ENCODE measurements around the gene THSD4. TPM values are rescaled to one million over a fixed set of nuclear protein-coding genes. Genes with fewer than 3 reads are reported as not detected.
"Not testable (repeated sequence)": the region's sequence is repeated elsewhere in the genome, so short reads cannot be mapped to it uniquely, and the experiment has no call there.

Gene THSD4
- total RNA-seq, 2 experiments from 2014 or later = not detected

DNA sequence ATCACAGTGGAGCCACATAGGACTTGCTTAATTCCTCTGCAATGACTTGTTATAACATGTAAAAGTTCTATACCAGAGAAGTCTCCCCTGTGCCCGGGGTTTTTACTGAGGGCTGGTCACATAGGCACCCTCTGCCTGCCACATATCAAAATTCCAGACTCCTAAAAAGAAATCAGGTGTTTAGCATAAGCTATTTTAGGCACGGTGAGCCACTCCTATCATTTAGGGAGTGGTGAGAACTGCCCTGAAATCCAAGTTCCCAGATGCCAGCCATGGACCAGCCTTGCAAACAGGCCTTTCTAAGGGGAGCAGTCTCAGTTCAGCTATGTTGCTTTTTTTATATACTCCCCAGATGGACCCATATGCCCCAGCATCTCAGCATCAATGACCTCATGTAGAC lies 130.3 kb downstream of the THSD4 start:
- CTCF ChIA-PET = no interaction called here
- POLR2A ChIA-PET = no interaction called here

DNA sequence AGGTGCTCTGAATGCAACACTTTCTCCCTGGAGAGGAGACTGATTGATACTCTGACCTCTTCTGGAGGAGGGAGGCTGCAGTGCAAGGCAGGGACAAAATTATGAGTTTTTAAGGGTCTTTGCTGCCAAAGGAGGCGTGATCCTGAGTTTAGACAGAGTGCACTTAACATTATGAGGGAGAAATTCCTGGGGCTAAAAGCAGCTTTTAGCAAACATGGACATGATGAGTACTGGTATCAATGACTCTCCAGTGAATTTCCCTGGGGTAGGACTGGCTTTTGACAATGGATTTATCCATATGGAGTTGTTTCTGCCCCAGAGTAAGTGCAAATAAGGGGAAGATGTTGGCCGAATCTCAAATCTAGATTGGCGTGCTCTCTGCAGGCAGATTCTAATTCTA lies 133.1 kb downstream of the THSD4 start:
- CTCF ChIA-PET = no interaction called here
- POLR2A ChIA-PET = no interaction called here

DNA sequence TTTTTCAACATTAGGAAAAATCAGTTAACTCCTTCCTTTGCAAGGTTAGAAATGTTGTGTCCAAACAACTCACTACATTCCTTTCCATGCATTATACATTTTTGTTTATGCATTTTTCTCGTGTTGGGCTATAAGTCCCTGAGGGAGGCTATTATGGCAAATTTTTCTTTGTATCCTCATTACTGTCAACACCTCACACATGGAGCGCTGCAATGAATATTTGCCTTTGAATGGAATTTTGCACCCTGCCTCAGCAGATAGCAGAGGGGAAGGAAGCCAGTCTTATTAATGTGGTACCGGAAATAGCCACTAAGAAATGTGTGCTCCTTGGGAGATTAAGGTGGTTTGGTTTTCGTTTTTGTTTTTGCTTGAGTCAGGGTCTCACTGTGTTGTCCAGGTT lies 134.7 kb downstream of the THSD4 start:
- POLR2A ChIA-PET = no interaction called here
- CTCF ChIA-PET = no interaction called here

DNA sequence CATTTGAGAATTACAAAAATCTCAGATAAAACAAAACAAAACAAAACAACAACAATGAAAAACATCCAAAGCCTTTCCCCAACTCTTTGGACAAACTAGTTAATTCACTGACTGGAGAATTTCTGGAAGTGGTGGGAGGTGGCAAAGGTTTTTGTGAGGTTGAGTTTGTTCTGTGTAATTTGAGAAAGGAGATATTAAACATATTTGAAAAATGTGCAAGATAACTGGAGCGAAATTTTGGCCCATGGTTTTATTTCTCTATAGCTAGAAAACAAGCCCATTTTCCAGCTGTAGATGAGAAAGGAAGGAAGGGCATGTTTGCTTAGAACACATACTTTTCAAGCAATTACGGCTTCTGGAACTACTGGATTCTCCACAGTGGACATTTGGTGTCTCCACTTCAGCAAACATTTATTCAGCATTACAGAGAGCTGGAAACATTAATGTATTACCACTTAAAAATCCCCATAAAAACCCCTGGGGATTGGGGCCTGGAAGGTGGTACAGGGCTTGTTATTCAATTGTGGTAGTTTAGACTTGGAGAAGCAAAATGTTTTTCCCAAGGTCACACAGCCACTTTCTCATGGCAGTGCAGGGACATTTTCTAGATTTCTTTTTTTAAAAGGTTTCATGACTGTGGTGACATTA lies 135.8 kb downstream of the THSD4 start:
- CTCF ChIA-PET = no interaction called here
- POLR2A ChIA-PET = no interaction called here

DNA sequence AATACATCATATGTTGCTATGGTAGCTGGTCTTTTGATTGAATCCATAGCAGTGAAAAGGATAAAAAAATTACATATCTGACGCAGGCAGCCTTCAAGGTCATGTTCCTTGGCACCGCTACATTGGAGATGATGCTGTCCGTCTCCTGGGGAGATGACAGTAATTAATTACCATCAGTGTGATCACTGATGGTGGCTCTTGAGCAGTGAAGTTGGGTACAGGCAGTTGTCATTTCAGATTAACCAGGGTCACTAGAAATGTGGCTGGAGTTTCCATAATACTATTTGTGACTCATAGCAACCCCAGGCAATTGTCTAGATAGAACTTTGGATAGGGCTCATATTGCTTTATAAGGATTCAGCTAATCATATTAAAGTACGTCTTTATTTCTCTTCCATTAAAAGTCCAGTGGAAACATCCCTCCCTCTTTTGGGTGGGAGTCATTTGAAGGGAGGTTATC lies 136.3 kb downstream of the THSD4 start:
- CTCF ChIA-PET = no interaction called here
- POLR2A ChIA-PET = no interaction called here

DNA sequence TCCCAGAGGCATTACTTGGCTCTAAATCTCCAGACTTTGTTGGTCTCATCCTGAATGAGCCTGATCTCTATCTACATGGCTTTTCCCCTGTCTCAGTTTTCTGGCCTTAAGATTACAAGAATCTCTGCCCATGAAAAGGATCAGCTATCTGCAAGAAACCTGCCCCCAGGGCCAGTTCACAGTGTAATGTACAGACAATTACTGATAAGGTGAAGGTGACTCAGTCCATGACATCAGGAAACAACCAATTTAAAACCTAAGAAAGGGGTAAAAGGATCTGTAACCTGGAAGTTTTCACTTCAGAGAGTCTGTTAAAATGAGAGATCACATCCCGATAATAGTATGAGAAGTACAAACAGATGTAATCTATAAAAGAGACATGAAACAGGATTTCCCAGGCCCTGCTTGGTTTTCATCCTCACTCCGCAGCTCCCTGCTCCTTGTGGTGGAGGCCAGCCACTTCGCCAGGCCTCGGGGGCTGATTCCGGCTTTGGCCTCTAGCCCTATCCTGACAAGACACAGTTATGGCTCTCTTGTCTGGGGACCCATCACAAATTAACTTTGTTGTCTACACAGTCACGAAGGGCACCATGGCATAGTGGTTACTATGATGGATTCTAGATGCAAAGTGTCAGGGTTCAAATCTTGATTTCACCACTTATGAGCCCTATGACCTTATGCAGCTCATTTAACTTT lies 136.9 kb downstream of the THSD4 start:
- CTCF ChIA-PET = no interaction called here
- POLR2A ChIA-PET = no interaction called here

DNA sequence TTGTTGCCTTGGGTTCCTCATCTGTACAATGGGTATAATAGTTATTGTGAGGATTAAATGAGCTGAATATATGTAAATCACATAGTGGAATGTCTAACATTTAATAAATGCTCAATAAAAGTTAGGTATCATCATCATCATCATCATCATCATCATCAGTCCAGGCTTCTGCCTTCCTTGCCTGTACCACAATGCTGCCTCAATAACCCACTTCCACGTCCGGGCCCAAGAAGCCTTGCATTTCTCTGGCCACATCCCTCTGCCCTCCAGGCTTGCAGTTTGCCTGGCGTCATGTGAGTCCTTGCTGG lies 137.4 kb downstream of the THSD4 start:
- ChIA-PET CTCF (no interaction called here), POLR2A (no interaction called here)

DNA sequence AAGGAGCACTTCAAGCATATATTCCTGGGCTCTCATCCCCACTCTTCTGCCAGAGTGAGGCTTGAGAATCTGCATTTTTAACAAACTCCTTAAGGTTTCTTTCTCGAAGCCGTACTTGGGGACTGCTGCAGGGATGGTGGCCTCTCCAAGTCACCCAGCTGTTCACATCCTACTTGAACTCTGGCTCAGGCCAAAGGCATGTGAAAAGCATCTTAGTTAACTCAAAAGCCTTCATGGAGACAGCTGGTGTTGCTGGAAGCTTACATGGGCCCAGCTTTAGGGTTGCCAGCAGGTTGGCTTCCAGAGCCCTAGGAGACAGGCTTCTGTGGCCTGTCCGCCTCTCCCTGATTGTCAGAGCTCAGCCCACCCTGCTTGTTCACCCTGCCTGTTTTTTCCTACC lies 139.2 kb downstream of the THSD4 start:
- ChIA-PET CTCF (no interaction called here), POLR2A (no interaction called here)

DNA sequence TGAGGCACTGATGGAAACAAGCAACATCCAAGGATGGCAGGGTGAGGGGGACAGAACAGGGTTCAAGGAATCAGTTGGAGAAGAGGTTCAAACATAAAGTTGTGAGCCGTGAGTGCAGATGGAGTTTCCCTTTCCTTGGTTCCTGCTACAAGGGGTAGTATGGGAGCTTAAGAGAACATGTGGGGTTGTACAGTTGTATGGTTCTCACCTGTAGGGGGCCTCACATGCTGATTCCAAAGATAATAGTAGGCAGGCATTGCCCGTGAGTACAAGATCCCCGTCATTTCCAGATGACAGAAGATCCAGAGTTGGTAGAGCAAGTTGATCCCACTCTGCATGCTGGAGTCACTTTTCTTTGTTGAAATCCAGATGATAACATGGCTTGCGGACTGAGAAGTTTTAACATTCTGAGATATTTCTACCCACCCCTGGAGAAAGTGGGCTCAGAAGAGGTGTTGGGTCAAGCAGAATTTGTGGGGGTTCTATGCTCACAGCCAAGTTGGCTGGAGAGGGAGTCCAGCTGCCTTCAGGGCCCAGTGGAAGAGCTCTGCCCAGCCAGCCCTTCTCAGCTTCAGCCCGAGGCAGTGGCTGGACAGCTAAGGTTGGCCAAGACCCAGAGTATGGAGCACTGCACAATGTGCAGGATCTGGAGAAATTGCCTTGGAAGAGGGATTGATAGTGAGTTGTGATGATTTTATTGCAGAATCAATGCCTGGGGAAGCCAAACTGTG lies 141.8 kb downstream of the THSD4 start:
- CTCF ChIA-PET = no interaction called here
- POLR2A ChIA-PET = no interaction called here

DNA sequence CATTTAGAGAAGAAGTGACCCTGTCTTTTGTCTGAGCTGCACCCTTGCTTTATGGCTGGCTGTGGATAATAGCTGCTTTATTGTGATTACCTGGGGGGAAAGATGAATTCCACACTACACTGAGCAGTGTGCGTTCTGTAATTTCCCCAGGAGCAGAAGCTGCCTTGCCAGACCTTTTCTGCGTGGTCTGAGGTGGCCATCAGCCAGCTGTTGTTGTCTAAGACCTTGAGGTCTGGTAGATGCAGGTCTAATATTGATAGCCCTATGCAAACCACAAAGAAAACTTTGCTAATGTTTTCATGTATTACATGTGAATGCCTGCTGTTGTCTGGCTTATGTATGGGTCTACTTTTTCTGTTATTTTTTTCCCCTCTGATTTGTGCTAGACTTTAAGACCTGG lies 144.6 kb downstream of the THSD4 start:
- CTCF ChIA-PET = no interaction called here

DNA sequence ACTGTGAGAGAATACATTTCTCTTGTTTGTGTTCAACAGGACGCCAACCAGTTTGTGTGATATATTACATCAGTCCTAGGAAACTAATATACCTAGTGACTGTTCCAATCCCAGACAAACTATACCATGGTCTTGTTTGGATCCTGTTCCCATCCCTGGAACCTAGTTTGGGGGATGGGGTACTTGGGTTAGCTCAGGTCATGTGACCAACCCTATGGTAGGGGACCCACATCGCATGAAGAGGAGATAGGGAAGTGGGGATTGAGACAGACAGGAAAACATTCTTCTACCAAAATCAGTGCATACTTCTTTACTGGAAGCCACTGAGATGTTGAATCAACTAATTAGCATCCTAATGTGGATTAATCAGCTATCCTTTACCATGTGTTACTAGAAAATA lies 146.1 kb downstream of the THSD4 start:
- ChIA-PET POLR2A (no interaction called here), CTCF (no interaction called here)

More for the DNA sequence above, 144.6 kb downstream of the THSD4 start:
- POLR2A ChIA-PET = no interaction called here

DNA sequence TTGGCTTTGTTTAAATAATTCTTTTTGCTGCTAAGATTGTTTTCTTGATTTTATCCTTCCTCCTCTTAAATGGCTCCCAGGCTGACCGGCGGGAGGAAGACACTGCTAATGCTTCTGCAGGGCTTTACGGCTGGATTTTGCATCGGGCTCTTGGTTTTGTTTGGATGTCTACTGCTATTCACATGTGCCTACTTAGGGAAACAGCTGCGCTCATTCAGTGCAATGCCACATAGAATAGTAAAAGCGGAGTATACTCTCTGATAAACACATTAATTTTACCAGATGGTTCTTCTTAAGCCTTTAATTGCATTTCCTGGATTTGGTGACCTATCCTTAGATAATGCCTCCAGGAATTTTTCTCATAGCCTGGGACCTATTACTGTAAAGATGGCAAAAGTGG lies 146.6 kb downstream of the THSD4 start:
- ChIA-PET POLR2A (no interaction called here), CTCF (no interaction called here)

DNA sequence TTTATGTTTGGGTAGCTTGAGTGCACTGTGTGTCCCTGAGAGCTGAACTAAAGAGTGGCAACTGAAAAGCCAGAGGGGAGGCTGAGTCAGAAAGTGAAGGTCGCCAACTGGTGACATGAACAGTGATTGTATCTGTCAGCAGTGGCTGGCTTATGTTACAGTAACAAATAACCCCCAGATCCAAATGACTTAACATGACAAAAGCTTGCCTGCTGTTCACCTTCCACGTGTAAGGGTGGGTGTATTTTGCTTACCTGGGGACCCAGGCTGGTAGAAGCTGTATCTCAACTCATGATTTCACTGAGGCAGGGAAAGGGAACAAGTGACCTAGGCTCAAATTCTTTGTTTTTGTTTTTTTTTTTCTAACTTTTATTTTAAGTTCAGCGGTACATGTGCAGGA lies 147.3 kb downstream of the THSD4 start:
- ChIA-PET POLR2A (no interaction called here), CTCF (no interaction called here)

DNA sequence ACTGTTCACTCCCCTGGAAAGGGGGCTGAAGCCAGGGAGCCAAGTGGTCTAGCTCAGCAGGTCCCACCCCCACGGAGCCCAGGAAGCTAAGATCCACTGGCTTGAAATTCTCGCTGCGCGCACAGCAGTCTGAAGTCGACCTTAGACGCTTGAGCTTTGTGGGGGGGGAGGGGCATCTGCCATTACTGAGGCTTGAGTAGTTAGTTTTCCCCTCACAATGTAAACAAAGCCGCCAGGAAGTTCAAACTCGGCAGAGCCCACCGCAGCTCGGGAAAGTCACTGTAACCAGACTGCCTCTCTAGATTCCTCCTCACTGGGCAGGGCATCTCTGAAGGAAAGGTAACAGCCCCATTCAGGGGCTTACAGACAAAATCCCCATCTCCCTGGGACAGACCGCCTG lies 150.3 kb downstream of the THSD4 start:
- POLR2A ChIA-PET, CTCF ChIA-PET: not testable (repeated sequence)

DNA sequence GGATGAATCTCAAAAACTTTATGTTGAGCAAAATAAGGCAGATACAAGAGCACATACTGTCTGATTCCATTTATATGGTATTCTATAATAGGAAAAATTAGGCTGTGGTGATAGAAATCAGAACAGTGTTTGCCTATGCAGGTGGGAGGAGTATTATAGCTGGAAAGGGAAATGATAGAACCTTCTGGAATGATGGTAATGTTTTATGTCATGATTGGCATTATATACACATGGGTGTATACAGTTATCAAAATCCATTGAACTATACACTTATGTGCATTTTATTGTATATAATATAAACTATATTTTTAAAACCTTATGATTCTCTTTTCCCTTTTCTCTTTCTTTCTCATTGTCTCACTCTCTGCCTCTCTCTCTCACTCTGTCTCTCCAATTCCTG lies 156.1 kb downstream of the THSD4 start:
- CTCF ChIA-PET = no interaction called here

DNA sequence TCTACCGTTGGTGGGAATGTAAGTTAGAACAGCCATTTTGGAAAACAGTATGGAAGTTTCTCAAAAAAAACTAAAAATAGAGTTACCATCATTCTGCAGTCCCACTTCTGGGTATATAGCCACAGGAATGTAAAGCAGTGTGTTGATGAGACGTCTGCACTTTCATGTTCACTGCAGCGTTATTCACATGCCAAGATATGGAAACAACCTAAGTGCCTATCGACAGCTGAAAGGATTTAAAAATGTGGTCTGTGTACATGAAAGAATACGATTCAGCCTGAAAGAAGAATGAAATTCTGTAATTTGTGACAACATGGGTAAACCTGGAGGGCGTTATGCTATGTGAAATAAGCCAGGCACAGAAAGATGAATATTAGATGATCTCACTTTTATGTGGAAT lies 157.7 kb downstream of the THSD4 start:
- ChIA-PET CTCF (no interaction called here), POLR2A (no interaction called here)

More for the DNA sequence above, 156.1 kb downstream of the THSD4 start:
- POLR2A ChIA-PET = no interaction called here

DNA sequence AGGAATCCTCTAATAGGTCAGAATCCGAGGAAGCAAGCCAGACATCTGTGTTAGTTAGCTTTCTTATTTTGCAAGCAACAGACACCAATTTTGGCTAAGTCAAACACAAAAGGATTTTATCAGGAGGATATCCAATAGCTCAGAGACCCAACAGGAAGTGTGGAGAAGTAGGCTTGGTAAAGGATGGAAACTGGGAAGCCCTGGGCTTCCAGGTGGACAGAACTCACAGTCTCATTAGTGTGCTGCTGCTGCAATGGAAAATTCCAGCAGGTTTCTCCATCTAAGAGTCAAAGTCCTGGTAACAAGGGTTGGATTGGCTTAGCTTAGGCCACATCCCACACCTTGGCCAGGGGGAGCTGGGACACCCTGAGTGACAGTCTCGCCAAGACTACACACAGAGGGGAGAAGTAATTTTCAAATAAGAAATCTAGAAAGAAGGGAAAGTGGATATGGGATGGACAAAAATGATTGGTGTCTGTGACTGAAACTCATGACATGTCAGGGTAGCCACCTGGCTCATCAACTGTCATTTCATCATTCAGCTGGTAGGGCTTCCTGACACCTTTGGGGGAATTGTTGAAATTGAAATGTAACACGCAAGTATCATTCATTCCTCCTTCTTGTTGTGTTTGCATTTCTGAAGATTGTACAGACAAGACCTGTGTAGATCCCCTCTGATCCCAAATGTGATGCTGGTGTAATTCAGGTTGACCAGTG lies 158.6 kb downstream of the THSD4 start:
- CTCF ChIA-PET = no interaction called here
- POLR2A ChIA-PET = no interaction called here

DNA sequence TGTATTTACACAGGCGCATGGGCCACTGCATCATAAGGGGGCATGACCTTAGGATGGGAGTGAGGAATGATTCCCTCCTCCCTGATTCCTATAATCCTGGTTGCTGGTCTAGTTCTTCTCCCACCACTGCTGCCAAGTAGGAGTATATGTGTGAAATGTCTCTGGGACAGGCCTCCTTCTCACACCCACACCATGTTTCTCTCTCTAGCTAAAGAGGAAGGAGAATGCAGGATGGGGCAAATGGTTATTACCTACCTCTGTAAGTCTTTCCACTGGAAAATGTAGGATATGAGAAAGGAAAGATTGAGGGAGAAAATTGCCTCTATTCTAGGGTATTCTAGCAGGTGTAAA lies 159.2 kb downstream of the THSD4 start:
- POLR2A ChIA-PET = no interaction called here
- CTCF ChIA-PET = no interaction called here

DNA sequence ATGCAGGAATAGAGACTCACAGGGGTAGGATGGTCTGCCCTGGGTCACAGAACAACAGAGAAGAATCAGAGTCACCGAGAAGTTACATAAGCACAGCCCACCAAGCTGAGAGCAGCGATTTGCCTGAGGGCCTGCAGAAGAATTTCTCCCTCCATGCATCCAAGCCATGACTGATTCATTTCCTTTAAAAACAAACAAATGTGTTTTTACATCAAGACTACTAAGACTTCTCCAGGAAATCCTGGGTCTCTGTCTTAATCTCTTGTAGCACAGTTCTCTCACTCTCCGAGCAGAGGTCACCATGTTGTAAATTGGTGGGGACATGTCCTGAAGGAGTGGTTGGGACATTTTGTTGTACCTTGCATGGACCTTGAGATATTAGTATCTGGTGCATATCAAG lies 159.8 kb downstream of the THSD4 start:
- ChIA-PET POLR2A (no interaction called here), CTCF (no interaction called here)

DNA sequence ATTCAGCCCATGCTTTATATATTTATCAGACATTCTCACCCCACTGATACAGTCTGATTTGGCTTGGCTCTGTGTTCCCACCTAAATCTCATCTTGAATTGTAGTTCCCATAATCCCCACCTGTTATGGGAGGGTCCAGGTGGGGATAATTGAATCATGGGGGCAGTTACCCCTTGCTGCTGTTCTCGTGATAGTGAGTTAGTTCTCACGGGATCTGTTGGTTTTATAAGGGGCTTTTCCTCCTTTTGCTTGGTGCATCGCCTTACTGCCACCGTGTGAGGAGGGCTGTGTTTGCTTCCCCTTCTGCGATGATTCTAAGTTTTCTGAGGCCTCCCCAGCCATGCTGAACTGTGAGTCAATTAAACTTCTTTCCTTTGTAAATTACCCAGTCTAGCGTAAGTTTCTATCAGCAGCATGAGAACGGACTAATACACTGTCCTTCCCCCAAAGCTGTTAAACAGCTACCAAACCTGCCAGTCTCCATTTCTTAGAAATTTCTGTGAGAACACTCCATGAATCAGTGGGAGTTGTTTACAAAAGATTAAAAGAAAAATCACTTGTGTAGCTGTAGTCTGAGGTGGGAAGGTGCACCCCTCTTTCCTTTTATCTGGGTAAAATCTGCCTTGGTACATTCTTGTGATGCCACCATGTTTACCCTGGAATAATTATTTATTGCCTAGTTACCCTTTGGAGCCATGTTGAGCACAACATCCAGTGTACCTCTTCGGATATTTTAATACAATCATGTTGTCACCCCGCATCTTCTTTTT lies 160.5 kb downstream of the THSD4 start:
- ChIA-PET POLR2A (no interaction called here), CTCF (no interaction called here)

DNA sequence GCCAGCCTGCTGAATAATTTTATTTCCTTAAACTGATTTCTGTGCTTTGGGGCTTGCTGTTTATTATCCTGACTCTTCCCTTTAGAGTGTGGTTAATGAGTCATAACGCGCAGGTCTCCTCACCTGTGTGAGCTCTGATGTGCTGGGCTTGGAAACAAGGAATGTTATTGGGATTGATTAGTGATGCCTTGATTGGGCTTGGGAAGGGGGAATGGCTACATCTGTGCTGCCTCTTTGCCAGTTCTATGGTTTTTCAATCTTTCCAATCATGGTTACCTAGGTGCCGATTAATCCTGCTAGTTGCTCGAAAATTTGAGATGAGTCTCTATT lies 161.0 kb downstream of the THSD4 start:
- ChIA-PET CTCF (no interaction called here), POLR2A (no interaction called here)

Data from activated CD8-positive, alpha-beta memory T cell treated with anti-CD3 and anti-CD28 coated beads for 36 hours (primary cell).